ENCODE data around the gene NAV1. TPM values are rescaled to one million over a fixed set of nuclear protein-coding genes. Genes with fewer than 3 reads are reported as not detected.

The NAV1 gene
- total and polyA plus RNA-seq, 2 of the 8 experiments (the other 6 are each of a cell fraction or from before 2014, with no cell fraction given) = 9.9 to 42.7 TPM

DNA sequence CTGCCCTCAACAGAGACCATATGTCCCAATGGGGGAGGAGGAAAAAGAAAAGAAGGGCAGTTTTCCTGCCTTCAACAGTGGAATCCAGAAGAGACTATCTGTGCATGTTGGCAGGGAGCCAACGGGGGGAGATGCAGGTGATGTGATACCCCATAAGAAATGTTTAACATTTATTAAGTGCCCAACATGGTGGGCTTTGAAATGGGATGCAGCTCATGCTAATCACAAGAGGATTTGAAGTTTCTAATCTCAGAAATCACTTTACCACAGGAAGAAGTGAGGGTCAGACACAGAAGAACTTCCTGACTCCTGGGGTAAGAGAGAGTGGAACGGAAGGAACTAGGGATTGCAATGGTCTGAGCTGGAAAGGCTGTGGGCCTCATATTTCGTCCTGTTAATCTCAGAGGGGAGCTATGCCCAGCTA lies 48.2 kb upstream of the NAV1 start (continued):
- TF ChIP-seq, protein P1, sequence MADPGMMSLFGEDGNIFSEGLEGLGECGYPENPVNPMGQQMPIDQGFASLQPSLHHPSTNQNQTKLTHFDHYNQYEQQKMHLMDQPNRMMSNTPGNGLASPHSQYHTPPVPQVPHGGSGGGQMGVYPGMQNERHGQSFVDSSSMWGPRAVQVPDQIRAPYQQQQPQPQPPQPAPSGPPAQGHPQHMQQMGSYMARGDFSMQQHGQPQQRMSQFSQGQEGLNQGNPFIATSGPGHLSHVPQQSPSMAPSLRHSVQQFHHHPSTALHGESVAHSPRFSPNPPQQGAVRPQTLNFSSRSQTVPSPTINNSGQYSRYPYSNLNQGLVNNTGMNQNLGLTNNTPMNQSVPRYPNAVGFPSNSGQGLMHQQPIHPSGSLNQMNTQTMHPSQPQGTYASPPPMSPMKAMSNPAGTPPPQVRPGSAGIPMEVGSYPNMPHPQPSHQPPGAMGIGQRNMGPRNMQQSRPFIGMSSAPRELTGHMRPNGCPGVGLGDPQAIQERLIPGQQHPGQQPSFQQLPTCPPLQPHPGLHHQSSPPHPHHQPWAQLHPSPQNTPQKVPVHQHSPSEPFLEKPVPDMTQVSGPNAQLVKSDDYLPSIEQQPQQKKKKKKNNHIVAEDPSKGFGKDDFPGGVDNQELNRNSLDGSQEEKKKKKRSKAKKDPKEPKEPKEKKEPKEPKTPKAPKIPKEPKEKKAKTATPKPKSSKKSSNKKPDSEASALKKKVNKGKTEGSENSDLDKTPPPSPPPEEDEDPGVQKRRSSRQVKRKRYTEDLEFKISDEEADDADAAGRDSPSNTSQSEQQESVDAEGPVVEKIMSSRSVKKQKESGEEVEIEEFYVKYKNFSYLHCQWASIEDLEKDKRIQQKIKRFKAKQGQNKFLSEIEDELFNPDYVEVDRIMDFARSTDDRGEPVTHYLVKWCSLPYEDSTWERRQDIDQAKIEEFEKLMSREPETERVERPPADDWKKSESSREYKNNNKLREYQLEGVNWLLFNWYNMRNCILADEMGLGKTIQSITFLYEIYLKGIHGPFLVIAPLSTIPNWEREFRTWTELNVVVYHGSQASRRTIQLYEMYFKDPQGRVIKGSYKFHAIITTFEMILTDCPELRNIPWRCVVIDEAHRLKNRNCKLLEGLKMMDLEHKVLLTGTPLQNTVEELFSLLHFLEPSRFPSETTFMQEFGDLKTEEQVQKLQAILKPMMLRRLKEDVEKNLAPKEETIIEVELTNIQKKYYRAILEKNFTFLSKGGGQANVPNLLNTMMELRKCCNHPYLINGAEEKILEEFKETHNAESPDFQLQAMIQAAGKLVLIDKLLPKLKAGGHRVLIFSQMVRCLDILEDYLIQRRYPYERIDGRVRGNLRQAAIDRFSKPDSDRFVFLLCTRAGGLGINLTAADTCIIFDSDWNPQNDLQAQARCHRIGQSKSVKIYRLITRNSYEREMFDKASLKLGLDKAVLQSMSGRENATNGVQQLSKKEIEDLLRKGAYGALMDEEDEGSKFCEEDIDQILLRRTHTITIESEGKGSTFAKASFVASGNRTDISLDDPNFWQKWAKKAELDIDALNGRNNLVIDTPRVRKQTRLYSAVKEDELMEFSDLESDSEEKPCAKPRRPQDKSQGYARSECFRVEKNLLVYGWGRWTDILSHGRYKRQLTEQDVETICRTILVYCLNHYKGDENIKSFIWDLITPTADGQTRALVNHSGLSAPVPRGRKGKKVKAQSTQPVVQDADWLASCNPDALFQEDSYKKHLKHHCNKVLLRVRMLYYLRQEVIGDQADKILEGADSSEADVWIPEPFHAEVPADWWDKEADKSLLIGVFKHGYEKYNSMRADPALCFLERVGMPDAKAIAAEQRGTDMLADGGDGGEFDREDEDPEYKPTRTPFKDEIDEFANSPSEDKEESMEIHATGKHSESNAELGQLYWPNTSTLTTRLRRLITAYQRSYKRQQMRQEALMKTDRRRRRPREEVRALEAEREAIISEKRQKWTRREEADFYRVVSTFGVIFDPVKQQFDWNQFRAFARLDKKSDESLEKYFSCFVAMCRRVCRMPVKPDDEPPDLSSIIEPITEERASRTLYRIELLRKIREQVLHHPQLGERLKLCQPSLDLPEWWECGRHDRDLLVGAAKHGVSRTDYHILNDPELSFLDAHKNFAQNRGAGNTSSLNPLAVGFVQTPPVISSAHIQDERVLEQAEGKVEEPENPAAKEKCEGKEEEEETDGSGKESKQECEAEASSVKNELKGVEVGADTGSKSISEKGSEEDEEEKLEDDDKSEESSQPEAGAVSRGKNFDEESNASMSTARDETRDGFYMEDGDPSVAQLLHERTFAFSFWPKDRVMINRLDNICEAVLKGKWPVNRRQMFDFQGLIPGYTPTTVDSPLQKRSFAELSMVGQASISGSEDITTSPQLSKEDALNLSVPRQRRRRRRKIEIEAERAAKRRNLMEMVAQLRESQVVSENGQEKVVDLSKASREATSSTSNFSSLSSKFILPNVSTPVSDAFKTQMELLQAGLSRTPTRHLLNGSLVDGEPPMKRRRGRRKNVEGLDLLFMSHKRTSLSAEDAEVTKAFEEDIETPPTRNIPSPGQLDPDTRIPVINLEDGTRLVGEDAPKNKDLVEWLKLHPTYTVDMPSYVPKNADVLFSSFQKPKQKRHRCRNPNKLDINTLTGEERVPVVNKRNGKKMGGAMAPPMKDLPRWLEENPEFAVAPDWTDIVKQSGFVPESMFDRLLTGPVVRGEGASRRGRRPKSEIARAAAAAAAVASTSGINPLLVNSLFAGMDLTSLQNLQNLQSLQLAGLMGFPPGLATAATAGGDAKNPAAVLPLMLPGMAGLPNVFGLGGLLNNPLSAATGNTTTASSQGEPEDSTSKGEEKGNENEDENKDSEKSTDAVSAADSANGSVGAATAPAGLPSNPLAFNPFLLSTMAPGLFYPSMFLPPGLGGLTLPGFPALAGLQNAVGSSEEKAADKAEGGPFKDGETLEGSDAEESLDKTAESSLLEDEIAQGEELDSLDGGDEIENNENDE (IDR thresholded peaks at IDR 0.05; ENCODE audit: insufficient replicate concordance, low read length) = no peak

Measured in H1 (cell line).